DMS153 treated with DMSO at 0.1 percent for 48 hours (cell line): ENCODE results near the gene CNFN.
"Not testable (repeated sequence)": the region's sequence is repeated elsewhere in the genome, so short reads cannot be mapped to it uniquely, and the experiment has no call there.

Experiments used
- DNase-seq: peaks from one replicate; lab custom pipeline; 2025; ENCODE audit not compliant: unreplicated experiment; lab: John Stamatoyannopoulos, UW

The CNFN gene

DNA sequence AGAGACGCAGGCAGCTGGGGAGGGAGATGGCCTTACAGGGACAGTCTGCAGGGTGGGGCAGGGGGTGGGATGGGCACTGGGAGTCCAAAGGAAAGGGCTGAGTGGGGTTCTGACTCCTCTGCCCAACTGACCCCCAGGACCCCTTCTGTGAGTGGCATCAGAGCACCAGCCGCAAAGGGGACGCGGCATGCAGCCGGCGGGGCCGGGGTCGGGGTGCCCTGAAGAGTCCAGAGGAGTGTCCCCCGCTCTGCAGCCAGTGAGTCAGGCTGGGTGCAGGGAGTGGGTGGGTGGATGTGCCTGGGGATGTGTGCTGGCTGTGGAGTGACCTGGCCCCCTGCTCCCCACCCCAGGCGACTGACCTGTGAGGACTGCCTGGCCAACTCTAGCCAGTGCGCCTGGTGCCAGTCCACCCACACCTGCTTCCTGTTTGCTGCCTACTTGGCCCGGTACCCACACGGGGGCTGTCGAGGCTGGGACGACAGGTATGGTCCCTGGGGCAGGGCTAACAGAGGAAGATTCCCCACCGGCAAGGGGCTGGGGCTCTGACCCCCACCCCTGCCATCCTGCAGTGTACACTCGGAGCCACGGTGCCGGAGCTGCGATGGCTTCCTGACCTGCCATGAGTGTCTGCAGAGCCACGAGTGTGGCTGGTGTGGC, 38.9 kb downstream of the CNFN start:
- no peak for DNase-seq

DNA sequence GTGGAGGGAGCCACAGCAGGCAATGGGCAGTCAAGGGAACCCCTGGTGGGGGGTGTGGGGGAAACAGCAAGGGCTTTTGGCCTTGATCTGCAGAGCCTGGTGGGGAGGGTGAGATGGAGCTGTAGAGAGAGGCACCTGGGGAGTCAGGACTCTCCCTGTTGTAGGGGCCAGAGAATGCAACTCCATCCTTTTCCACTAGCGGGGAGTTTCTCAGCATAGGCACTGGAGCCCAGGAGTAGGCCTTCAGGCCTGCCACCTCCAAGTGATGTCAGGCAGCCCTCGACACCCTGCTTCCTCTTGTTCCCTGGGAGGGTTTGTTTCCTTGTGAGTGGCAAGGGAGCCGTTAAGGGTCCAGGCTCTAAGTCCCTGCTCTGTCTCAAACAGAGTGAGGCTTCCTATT, 39.7 kb downstream of the CNFN start:
- DNase-seq: no peak

DNA sequence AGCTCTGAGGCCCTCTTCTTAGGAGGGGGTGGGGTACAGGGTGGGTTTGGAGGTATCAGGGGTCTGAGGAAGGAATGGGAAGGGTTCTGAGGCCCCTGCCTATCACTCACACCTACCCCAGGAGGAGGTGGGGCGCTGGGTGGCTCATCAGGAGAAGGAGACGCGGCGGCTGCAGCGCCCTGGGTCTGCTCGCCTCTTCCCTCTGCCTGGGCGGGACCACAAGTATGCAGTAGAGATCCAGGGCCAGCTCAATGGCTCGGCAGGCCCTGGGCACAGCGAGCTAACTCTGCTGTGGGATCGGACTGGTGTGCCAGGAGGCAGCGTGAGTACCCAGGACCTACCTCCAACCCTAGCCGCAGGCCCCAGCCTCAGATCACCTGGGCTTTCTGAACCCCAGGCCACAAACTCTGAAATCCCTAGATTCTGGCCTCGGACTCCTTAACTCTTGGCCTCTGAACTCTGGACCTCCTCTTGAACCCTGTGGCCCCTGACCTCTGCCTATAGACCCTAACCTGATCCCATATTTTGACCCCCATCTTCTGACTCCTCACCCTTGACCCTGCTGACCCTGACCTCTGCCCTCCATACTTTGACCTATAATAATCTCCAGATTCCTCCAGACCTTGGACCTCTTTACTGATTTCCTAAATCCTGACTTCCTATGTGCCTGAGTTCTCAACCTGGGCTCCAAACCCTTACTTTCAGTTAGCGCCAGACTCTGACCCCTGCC, 40.6 kb downstream of the CNFN start:
- no peak for DNase-seq

DNA sequence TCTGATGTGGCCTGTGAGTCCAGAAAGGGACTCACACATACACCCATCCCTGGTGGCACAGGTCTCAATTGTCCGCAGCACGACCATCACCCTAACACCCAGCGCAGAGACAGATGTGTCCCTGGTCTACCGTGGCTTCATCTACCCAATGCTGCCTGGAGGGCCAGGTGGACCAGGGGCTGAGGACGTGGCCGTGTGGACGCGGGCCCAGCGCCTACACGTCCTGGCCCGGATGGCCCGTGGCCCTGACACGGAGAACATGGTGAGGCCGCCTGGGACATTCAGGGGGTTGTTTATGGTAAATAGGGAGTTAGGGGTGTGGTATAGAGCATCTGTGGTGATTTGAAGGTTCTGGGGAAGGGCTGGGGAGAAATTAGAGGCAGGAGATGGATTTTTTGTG, 41.9 kb downstream of the CNFN start:
- no peak for DNase-seq

DNA sequence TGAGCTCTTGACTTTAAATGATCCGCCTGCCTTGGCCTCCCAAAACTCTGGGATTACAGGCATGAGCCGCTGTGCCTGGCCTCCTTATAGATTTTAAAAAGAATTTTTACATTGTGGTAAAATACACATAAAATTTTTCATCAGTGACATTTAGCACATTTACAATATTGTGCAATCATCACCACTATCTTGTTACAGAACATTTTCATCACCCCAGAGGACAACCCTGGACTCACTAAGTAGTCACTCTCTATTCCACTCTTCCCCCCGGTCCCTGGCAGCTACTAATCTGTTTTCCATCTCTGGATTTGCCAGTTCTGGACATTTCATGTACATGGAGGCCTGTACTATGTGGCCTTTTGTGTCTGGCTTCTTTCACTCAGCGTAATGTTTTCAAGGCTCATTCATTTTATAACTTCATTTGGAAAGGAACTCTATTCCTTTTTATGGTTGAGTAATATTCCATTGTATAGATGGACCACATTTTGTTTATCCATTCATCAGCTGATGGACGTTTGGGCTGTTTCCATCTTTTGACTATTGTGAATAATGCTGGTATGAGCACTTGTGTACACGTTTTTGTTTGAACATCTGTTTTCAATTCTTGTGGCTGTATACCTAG, 44.8 kb downstream of the CNFN start:
- no peak for DNase-seq

DNA sequence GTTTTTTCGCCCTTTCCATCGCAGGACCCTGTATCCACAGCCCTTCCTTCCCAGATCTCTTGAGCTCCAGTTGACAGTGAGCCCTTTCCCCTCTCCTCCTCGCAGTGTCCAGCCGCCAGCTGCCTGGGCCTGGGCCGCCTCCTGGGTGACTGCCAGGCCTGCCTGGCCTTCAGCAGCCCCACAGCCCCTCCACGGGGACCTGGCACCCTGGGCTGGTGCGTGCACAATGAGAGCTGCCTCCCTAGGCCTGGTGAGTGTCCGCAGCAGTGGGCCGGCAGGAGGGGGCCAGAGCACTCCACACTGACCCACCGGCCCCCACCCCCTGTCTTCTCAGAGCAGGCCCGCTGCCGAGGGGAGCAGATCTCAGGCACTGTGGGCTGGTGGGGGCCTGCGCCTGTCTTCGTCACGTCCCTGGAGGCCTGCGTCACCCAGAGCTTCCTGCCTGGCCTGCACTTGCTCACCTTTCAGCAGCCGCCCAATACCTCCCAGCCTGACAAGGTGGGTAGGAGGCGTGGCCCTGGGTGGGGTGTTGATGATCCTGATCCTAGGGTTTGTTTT, 45.7 kb downstream of the CNFN start:
- no peak for DNase-seq

DNA sequence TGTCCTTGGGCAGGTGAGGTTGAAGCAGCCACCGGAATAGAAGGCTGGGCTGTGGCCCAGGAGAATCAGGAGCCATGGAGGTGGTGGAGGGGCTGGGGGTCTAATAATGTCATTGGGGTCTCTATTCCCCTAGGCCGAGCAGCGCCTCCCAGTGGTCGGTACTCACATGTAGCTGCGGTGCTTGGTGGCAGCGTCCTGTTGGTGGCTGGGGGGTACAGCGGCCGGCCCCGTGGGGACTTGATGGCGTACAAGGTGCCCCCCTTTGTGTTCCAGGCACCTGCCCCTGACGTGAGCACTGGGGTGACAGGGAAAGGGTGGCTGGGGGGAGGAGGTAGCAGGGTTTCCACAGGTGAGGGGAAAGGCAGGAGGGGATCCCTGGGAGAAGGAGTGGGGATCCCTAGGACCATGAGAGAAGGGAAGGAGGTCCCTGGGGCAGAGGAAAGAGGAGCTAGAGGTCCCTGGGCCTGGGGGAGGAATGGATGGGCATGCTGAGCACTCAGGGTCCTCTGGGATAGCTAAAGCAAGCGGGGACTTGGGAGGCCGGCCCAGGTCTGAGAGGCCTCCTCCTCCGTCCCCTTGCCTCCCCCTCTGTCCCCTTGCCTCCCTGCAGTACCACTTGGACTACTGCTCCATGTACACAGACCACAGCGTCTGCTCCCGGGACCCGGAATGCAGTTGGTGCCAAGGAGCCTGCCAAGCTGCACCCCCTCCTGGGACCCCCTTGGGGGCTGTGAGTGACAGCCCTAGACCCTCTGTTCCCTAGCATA, 46.6 kb downstream of the CNFN start:
- DNase-seq: no peak

DNA sequence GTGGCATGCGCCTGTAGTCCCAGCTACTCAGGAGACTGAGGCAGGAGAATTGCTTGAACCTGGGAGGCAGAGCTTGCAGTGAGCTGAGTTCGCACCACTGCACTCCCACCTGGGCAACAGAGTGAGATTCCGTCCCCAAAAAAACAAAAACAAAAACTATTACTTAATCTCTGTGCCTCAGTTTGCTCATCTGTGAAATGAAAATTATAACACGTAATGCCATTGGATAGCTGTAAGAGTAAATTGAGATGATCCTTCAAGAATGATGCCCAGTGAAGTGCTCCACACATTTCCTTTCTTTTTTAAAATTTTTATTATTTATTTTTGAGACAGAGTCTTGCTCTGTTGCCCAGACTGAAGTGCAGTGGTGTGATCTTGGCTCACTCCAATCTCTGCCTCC, 50.2 kb downstream of the CNFN start:
- DNase-seq: not testable (repeated sequence)

DNA sequence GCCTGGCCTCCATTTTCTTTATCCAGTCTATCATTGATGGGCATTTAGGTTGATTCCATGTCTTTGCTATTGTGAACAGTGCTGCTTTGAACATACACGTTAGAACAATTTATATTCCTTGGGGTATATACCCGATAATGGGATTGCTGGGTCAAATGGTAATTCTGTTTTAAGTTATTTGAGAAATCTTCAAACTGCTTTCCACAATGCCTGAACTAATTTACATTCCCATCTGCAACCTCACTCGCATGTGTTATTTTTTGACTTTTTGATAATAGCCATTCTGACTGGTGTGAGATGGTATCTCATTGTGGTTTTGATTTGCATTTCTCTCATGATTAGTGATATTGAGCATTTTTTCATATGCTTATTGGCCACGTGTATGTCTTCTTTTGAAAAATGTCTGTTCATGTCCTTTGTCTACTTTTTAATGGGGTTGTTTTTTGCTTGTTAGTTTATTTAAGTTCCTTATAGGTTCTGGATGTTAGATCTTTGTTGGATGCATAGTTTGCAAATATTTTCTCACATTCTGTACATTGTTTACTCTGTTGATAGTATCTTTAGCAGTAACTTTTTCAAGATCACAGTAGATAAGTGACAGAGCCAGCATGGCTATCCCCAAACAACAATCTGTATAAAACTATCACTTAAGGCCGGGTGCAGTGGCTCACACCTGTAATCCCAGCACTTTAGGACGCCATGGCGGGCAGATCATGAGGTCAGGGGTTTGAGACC, 50.8 kb downstream of the CNFN start:
- not testable (repeated sequence) for DNase-seq
